Ishikawa (cell line): Measurements from ENCODE around the gene ECEL1.
A peak's percentile ranks its signal among the peaks of the same experiment; 100 is the strongest.

Experiments used
- CEBPB ChIP-seq: IDR thresholded peaks from 2 replicates; pipeline ENCODE4 v1.6.1; 2012
- CREB1 ChIP-seq: IDR thresholded peaks from 2 replicates; pipeline ENCODE4 v1.6.1; 2012; ENCODE audit warnings: low read depth
- EGR1 ChIP-seq: IDR thresholded peaks from 2 replicates; pipeline ENCODE4 v1.6.1; 2012
- EP300 ChIP-seq: IDR thresholded peaks from 2 replicates; pipeline ENCODE4 v1.6.1; 2012; ENCODE audit warnings: borderline replicate concordance
- FOXM1 ChIP-seq: IDR thresholded peaks from 2 replicates; pipeline ENCODE4 v1.6.1; 2012; ENCODE audit warnings: low read depth, borderline replicate concordance
- NFIC ChIP-seq: IDR thresholded peaks from 2 replicates; pipeline ENCODE4 v1.6.1; 2012
- RAD21 ChIP-seq: IDR thresholded peaks from 2 replicates; pipeline ENCODE4 v1.6.1; 2012; ENCODE audit warnings: low read depth
- REST ChIP-seq: IDR thresholded peaks from 2 replicates; pipeline ENCODE4 v1.6.1; 2012; ENCODE audit warnings: low read depth, mild to moderate bottlenecking
- TAF1 ChIP-seq: IDR thresholded peaks from 2 replicates; pipeline ENCODE4 v1.6.1; 2012; ENCODE audit warnings: low read depth, mild to moderate bottlenecking
- TCF12 ChIP-seq: IDR thresholded peaks from 2 replicates; pipeline ENCODE4 v1.6.1; 2012; ENCODE audit warnings: low read depth
- TEAD4 ChIP-seq: IDR thresholded peaks from 2 replicates; pipeline ENCODE4 v1.6.1; 2012
- YY1 ChIP-seq: IDR thresholded peaks from 2 replicates; pipeline ENCODE4 v1.6.1; 2012; ENCODE audit warnings: low read depth
- ZBTB7A ChIP-seq: IDR thresholded peaks from 2 replicates; pipeline ENCODE4 v1.6.1; 2012; ENCODE audit warnings: low read depth
- TF ChIP-seq, protein P1 (sequence below): IDR thresholded peaks from 2 replicates; pipeline ENCODE4 v1.6.1; 2012
- TF ChIP-seq, protein P2 (sequence below): IDR thresholded peaks from 2 replicates; pipeline ENCODE4 v1.6.1; 2012

Gene ECEL1

GRCh38 chr2:232513353-232513752 lies 25.7 kb upstream of the ECEL1 start:
- TF ChIP-seq TEAD4 (no peak), YY1 (no peak), NFIC (no peak), TAF1 (no peak), TCF12 (no peak), FOXM1 (no peak), CEBPB (no peak), REST (no peak), EP300 (no peak), RAD21 (no peak)
- TF ChIP-seq, protein P1, sequence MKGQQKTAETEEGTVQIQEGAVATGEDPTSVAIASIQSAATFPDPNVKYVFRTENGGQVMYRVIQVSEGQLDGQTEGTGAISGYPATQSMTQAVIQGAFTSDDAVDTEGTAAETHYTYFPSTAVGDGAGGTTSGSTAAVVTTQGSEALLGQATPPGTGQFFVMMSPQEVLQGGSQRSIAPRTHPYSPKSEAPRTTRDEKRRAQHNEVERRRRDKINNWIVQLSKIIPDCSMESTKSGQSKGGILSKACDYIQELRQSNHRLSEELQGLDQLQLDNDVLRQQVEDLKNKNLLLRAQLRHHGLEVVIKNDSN, result no peak

GRCh38 chr2:232512602-232513001 lies 25.0 kb upstream of the ECEL1 start:
- TF ChIP-seq REST (no peak), RAD21 (no peak), ZBTB7A (no peak), YY1 (no peak), NFIC (no peak), EP300 (no peak), EGR1 (no peak), CEBPB (no peak), TEAD4 (no peak), TAF1 (no peak), CREB1 (no peak), FOXM1 (no peak), TCF12 (no peak)
- TF ChIP-seq, protein P2, sequence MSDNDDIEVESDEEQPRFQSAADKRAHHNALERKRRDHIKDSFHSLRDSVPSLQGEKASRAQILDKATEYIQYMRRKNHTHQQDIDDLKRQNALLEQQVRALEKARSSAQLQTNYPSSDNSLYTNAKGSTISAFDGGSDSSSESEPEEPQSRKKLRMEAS, result no peak
- TF ChIP-seq, protein P1, result no peak

GRCh38 chr2:232511336-232511890 lies 23.8 kb upstream of the ECEL1 start:
- peak; percentile 57 for TF ChIP-seq NFIC
- no peak for TF ChIP-seq TCF12
- TF ChIP-seq, protein P1, result no peak

DNA sequence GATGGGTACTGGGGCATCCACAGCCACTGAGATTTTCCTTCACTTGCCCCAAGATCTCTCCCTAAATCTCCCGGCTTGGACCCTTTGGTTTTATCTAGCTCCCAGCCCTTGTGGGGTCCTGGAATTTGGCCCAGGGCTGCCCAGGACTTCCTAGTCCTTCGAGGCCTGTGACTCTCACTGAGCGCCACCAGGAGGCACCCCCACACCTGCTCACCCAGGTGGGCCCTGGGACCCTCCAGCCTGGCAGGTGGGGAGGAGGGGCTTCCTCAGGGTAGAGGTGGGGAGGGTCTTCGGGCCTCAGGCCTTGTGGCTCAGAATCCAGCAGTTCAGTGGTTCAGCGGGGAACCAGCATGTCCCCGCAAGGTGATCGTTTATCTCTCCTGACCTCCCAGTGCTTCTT lies 20.6 kb upstream of the ECEL1 start:
- TF ChIP-seq, protein P1, result no peak
- no peak for TF ChIP-seq FOXM1
- no peak for TF ChIP-seq TCF12
- no peak for TF ChIP-seq NFIC

- no peak for TF ChIP-seq TCF12
- TF ChIP-seq REST, result no peak
- no peak for TF ChIP-seq ZBTB7A
- TF ChIP-seq FOXM1, result no peak
- no peak for TF ChIP-seq EP300
- TF ChIP-seq, protein P1, result no peak
- no peak for TF ChIP-seq TEAD4
- no peak for TF ChIP-seq NFIC
- TF ChIP-seq EGR1, result no peak
These were observed 19.1 kb upstream of the ECEL1 start for GRCh38 chr2:232506709-232507108.
